GM18526 (cell line): ENCODE measurements around the gene CTAGE9.

ENCODE experiments used
- POLR2A ChIP-seq: IDR thresholded peaks from 3 replicates; pipeline ENCODE4 v1.6.1; 2011; ENCODE audit not compliant: insufficient read length; ENCODE audit errors: extremely low read depth

CTAGE9 gene

GRCh38 chr6:131685266-131685780, 25.5 kb downstream of the CTAGE9 start:
- TF ChIP-seq POLR2A, result no peak

GRCh38 chr6:131683479-131683878, 27.3 kb downstream of the CTAGE9 start:
- no peak for TF ChIP-seq POLR2A

- no peak for TF ChIP-seq POLR2A
Measured at GRCh38 chr6:131682442-131682841, 28.4 kb downstream of the CTAGE9 start.

- no peak for TF ChIP-seq POLR2A
Measured at GRCh38 chr6:131681585-131681984, 29.2 kb downstream of the CTAGE9 start.

- TF ChIP-seq POLR2A, result no peak
Measured at GRCh38 chr6:131680868-131681267, 29.9 kb downstream of the CTAGE9 start.

- no peak for TF ChIP-seq POLR2A
Measured at GRCh38 chr6:131678442-131678841, 32.4 kb downstream of the CTAGE9 start.

GRCh38 chr6:131673184-131673583, 37.6 kb downstream of the CTAGE9 start:
- no peak for TF ChIP-seq POLR2A

- TF ChIP-seq POLR2A, result no peak
Measured at GRCh38 chr6:131669891-131670290, 40.9 kb downstream of the CTAGE9 start.

GRCh38 chr6:131663578-131664165, 47.1 kb downstream of the CTAGE9 start:
- TF ChIP-seq POLR2A, result no peak

- TF ChIP-seq POLR2A, result no peak
Measured at GRCh38 chr6:131660195-131660594, 50.6 kb downstream of the CTAGE9 start.
